ENCODE results near the gene IGF2.

The IGF2 gene

GRCh38 chr11:2122222-2122906 is 16.8 kb downstream of the IGF2 start:
- DNase-seq = no peak

- DNase-seq = no peak
Measured at GRCh38 chr11:2121227-2122130, 17.7 kb downstream of the IGF2 start.

- no peak for DNase-seq
Measured at GRCh38 chr11:2120359-2121100, 18.7 kb downstream of the IGF2 start.

- no peak for DNase-seq
Measured at GRCh38 chr11:2118677-2119076, 20.5 kb downstream of the IGF2 start.

GRCh38 chr11:2116680-2117079 is 22.5 kb downstream of the IGF2 start:
- DNase-seq = no peak

GRCh38 chr11:2115308-2115707 is 23.9 kb downstream of the IGF2 start:
- no peak for DNase-seq

GRCh38 chr11:2114430-2115241 is 24.6 kb downstream of the IGF2 start:
- DNase-seq = no peak

GRCh38 chr11:2113776-2114175 is 25.4 kb downstream of the IGF2 start:
- DNase-seq = no peak

- DNase-seq = no peak
Measured at GRCh38 chr11:2110521-2110920, 28.7 kb downstream of the IGF2 start.

GRCh38 chr11:2109541-2110019 is 29.6 kb downstream of the IGF2 start:
- DNase-seq = no peak

- DNase-seq = no peak
Measured at GRCh38 chr11:2108675-2109491, 30.3 kb downstream of the IGF2 start.

- DNase-seq = no peak
Measured at GRCh38 chr11:2107941-2108630, 31.1 kb downstream of the IGF2 start.

- DNase-seq = no peak
Measured at GRCh38 chr11:2107521-2107920, 31.7 kb downstream of the IGF2 start.

GRCh38 chr11:2106583-2107209 is 32.5 kb downstream of the IGF2 start:
- DNase-seq = no peak

GRCh38 chr11:2105511-2105910 is 33.7 kb downstream of the IGF2 start:
- no peak for DNase-seq

- no peak for DNase-seq
Measured at GRCh38 chr11:2104524-2105440, 34.4 kb downstream of the IGF2 start.

GRCh38 chr11:2103668-2104523 is 35.3 kb downstream of the IGF2 start:
- DNase-seq = no peak

- no peak for DNase-seq
Measured at GRCh38 chr11:2102883-2103213, 36.3 kb downstream of the IGF2 start.

All from SW 1271 (cell line).